ENCODE data around the gene EPHB4. TPM values are rescaled to one million over a fixed set of nuclear protein-coding genes. Genes with fewer than 3 reads are reported as not detected.
"Not testable (repeated sequence)": the region's sequence is repeated elsewhere in the genome, so short reads cannot be mapped to it uniquely, and the experiment has no call there.

Gene EPHB4
- total RNA-seq, 1 experiment from 2014 or later: 42.7 TPM

DNA sequence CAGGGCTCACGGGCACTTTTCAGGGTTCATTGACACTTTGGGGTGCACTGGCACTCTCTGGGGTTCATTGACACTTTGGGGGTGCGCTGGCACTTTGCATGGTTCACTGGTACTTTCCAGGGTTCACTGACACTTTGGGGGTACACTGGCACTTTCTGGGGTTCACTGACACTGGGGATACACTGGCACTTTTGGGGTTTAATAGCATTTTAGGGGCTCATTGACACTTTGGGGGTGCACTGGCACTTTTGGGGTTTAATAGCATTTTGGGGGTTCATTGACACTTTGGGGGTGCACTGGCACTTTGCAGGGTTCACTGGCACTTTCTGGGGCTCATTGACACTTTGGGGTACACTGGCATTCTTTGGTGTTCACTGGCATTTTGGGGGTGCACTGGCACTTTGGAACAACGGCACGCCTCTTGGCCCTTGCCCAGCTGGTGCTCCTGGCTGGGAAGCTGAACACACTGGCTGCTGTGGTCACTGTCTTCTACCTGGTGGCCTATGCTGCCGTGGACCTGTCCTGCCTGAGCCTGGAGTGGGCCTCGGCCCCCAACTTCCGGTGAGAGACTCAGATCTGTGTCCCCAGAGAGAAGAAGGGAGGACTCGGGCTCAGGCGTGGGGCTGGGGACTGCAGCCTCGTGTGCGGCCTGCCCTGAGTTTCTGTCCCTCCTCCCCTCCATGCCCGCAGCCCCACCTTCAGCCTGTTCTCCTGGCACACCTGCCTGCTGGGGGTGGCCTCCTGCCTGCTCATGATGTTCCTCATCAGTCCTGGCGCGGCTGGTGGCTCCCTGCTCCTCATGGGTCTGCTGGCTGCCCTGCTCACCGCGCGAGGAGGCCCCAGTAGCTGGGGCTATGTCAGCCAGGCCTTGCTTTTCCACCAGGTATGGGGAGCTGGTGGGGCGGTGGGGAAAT, 33.6 kb upstream of the EPHB4 start:
- Histone ChIP-seq H3K9me3 (no peaks in the 10 kb centered on the region), H3K36me3 (no peaks in the 10 kb centered on the region), H3K4me3 (no peak overlapping the region), H3K27me3 (no peaks in the 10 kb centered on the region)
- DNase-seq: no peak

DNA sequence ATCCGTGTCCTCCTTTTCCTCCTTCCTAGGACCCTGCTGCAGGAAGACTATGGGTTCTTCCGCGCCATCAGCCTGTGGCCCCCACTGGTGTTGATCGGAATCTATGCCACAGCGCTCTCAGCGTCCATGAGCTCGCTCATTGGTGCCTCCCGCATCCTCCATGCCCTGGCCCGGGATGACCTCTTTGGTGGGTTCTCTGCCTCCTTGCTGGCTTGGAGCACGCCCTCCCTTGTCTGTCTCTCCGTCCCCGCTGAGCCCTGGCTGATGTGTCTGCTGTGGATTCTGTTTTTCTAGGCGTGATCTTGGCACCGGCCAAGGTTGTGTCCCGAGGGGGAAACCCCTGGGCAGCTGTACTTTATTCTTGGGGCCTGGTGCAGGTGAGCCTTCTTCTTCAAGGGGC, 32.5 kb upstream of the EPHB4 start:
- Histone ChIP-seq H3K4me3 (no peak overlapping the region), H3K9me3 (no peaks in the 10 kb centered on the region), H3K27me3 (no peaks in the 10 kb centered on the region), H3K36me3 (no peaks in the 10 kb centered on the region)
- DNase-seq: no peak

DNA sequence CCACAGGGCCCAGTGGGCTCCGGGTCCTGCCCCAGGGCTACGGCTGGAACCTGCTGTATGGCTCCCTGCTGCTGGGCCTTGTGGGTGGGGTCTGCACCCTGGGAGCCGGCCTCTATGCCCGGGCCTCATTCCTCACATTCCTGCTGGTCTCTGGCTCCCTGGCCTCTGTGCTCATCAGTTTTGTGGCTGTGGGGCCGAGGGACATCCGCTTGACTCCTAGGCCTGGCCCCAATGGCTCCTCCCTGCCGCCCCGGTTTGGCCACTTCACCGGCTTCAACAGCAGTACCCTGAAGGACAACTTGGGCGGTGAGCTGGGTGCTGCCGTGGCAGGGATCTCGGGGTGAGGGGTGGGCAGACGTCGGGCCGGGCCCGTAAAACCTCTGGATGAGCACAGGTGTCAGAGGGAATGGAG, 29.6 kb upstream of the EPHB4 start:
- no peak overlapping the region for H3K4me3 ChIP-seq
- no peaks in the 10 kb centered on the region for H3K27me3 ChIP-seq
- DNase-seq: no peak
- H3K9me3 ChIP-seq: no peaks in the 10 kb centered on the region
- no peaks in the 10 kb centered on the region for H3K36me3 ChIP-seq

DNA sequence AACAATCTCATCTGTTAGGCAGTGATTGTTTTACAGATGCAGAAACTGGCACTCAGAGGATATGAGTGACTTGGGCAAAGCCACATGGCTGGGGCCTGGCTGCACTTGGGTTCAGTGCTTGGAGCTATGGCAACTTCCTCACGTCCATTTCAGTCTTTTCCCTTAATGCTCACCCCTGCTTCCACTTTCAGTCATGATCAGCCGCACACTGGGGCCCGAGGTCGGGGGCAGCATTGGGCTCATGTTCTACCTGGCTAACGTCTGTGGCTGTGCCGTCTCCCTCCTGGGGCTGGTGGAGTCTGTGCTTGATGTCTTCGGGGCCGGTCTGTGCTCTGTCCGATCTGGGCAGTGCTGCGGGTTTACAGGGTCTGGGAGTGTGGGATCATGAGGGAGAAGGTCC, 28.2 kb upstream of the EPHB4 start:
- H3K36me3 ChIP-seq: no peaks in the 10 kb centered on the region
- no peak overlapping the region for H3K4me3 ChIP-seq
- H3K27me3 ChIP-seq: no peaks in the 10 kb centered on the region
- no peak for DNase-seq
- H3K9me3 ChIP-seq: no peaks in the 10 kb centered on the region

DNA sequence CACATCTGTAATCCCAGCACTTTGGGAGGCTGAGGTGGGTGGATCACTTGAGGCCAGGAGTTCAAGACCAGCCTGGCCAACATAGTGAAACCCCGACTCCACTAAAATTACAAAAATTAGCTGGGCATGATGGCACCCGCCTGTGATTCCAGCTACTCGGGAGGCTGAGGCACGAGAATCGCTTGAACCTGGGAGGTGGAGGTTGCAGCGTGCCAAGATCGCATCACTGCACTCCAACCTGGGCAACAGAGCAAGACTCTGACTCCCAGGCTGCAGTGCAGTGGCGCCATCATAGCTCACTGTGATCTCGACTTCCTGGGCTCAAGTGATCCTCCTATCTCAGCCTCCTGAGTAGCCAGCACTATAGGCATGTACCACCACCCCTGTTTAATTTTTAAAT, 27.6 kb upstream of the EPHB4 start:
- not testable (repeated sequence) for DNase-seq, H3K36me3 ChIP-seq, H3K4me3 ChIP-seq, H3K27me3 ChIP-seq, H3K9me3 ChIP-seq

DNA sequence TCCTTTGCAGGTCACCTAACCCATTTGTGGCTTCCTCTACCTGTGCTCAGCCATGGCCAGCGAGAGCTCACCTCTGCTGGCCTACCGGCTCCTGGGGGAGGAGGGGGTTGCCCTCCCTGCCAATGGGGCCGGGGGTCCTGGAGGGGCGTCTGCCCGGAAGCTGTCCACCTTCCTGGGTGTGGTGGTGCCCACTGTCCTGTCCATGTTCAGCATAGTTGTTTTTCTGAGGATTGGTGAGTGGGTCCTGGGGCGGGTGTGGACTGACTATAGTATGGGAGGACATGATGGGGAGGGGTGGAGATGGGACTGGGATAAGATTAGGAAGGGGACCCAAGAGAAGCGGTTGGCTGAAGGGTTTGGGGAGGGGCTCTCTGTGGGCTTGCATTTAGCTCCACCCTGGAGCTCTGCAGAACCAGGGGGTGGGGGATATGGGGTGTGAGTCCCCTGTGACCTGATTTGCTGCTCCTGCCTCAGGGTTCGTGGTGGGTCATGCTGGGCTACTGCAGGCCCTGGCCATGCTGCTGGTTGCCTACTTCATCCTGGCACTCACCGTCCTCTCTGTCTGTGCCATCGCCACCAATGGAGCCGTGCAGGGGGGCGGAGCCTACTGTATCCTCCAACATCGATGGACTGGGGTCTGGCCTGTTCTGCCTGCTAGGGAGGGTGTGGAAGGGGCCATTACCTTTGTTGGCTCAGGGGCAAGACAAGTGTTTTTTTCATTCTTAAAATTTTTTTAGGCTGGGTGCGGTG, 27.0 kb upstream of the EPHB4 start:
- no peak for DNase-seq
- no peaks in the 10 kb centered on the region for H3K27me3 ChIP-seq

DNA sequence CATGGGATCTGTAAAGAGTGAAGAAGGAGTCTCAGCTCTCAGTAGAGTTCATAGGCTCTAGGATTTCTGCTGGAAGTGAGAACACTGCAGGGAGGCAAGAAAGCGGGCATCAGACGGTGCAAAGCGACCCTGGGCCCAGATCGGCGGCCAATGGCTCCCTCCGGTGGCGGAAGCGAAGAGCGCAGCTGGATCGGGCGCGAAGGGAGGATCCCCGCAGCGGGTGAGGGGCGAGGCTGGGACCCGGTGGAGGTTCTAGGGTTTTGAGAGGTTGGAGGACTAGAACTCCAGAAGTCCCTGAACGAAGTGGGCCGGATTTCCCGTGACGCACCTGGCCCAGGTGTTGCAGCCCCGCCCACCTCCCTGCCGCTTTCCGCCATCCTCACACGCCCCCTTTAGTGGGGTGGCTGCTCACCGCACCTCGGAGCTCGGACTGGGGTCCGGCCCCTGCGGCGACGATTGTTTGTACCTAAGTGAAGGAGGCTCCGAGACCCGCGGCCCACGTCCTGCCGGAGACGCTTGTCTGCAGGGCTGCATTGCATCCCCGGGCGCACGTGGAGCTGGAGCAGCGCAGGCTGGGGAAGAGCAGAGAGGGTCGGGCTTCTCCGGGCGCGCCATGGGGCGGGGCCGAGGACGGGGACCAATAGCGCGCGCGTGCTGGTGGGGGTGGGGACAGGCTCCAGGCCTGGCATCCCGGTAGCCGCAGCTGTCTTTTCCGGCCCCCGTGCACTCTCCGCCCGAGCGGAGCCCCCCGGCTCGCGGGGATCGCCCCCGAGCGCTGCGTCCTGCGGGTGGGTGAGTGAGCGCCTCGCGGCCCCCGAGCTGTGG, 24.9 kb upstream of the EPHB4 start, which contains the start of gene SLC12A9:
SLC12A9 (plus strand) TSS at position 666 of the 825 bp plus-strand sequence. CDS start 1,485 bp downstream, outside the sequence.
- peak within 1 kb of the TSS; percentile 72 for H3K4me3 ChIP-seq
- H3K27me3 ChIP-seq: no peaks in the 10 kb centered on the region
- peak; percentile 88 for DNase-seq

More for the DNA sequence above, 27.0 kb upstream of the EPHB4 start:
- Histone ChIP-seq H3K9me3 (no peaks in the 10 kb centered on the region), H3K36me3 (no peaks in the 10 kb centered on the region), H3K4me3 (no peak overlapping the region)

DNA sequence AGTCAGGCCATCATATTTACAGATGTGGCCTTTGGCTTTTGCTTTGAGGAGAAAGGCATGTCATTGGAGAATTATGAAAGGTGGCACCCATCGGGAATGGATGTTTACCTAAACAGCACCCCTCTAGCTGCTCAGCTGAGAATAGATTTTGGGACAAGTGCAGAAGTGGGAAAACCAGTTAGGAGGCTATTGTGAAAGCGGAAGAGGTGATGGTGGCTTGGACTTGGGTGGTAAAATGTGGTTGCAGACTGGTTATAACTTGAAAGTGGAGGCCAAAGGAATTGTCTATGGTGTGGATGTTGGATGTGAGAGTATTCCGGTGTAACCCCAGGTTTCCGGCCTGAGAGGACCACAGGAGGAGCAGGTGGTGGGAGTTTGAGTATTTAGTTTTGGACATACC, 20.0 kb upstream of the EPHB4 start:
- DNase-seq: no peak

More for the DNA sequence above, 24.9 kb upstream of the EPHB4 start, which contains the start of gene SLC12A9:
- Histone ChIP-seq H3K36me3 (no peaks in the 10 kb centered on the region), H3K9me3 (no peaks in the 10 kb centered on the region)

DNA sequence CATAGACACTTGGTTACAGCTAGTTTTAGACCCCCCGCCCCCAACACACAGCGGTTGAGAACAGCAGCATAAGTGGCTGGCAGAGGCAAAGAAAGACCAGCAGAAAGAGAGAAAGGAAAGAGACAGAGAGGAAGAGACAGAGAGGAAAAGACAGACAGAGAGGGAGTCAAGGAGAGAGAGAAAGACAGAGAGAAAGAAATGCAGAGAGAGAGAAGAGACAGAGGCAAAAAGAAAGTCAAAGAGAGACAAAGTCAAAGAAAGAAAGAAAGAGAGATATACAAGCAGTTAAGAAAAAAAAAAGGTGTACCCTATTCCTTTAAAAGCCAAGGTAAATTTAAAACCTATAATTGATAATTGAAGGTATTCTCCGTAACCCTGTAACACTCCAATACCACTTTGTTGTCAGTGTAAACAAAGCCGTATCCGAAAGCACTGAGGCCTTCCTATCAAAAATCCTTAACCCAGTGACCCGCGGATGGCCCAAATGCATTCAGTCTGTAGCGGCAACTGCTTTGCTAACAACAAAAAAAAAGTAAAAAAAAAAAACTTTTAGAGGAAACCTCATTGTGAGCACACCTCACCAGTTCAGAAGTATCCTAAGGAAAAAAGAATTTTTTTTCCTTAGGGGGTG, 13.3 kb upstream of the EPHB4 start:
- Histone ChIP-seq H3K36me3 (no peaks in the 10 kb centered on the region), H3K27me3 (no peaks in the 10 kb centered on the region), H3K4me3 (no peak overlapping the region), H3K9me3 (no peaks in the 10 kb centered on the region)
- no peak for DNase-seq

More for the DNA sequence above, 20.0 kb upstream of the EPHB4 start:
- H3K4me3 ChIP-seq: no peak overlapping the region
- no peaks in the 10 kb centered on the region for H3K27me3 ChIP-seq
- H3K36me3 ChIP-seq: no peaks in the 10 kb centered on the region
- H3K9me3 ChIP-seq: no peaks in the 10 kb centered on the region

DNA sequence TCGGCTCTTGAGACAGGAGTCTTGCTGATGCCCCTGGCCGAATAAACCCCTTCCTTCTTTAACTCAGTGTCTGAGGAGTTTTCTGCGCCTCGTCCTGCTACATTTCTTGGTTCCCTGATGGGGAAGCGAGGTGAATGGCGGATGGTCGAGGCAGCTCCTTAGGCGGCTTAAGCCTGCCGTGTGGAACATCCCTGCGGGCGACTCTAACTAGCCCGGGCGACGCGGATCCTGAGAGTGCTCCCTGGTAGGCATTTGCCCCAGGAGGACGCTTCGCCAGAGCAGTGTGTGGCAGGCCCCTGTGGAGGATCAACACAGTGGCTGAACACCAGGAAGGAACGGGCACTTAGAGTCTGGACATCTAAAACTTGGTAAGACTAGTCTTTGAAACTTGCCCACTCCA, 12.0 kb upstream of the EPHB4 start:
- DNase-seq: no peak
- Histone ChIP-seq H3K27me3 (no peaks in the 10 kb centered on the region), H3K4me3 (no peak overlapping the region), H3K9me3 (no peaks in the 10 kb centered on the region), H3K36me3 (no peaks in the 10 kb centered on the region)

DNA sequence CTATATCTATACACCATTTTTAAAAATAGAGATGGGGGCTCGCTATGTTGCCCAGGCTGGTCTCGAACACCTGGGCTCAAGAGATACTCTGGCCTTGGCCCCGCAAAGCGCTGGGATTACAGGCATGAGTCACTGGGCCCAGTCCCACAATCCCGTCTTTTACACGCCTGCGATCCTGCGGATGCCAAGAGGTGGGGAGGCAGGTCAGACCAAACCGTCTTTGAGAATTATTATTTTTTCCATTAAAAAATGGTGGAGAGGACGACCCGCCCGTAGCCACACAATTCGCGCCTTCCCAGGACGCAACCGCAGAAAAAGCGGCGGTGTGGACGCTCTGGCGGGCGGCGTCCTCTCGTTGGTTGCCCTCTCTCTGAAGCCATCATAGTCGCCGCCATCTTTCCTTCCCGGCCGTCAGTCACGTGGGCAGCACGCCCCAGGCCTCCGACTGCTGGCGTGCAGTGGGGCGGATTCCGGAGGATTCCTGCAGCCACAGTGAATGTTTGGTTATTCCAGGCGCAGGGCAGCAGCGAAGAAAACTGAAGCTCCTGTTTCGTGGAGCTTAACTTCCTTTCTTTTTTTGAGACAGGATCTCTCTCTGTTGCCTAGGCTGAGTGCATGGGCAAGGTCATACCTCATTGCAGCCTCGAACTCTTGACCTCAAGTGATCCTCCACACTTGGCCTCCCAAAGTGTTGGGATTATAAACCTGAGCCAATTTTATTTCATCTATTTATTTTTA, 9.9 kb upstream of the EPHB4 start:
- Histone ChIP-seq H3K9me3 (no peaks in the 10 kb centered on the region), H3K27me3 (no peaks in the 10 kb centered on the region), H3K4me3 (peak overlapping the region; percentile 31), H3K36me3 (no peaks in the 10 kb centered on the region)
- peak; percentile 75 for DNase-seq

DNA sequence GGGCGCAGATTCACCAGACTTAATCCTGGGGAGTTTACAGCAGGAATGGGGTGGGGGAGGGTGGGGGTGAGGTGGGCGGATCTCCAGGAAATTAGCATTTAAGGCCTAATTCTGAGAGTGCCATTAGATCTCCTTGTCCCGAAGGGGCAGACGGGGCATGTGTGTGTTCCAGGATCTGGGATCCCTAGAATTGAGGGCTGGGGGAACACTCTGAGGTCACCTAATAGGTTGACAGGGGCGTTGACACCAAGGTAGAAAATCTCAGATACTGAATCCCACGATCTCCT, 9.4 kb upstream of the EPHB4 start:
- no peaks in the 10 kb centered on the region for H3K27me3 ChIP-seq
- H3K36me3 ChIP-seq: no peaks in the 10 kb centered on the region
- no peak overlapping the region for H3K4me3 ChIP-seq
- DNase-seq: no peak
- H3K9me3 ChIP-seq: no peaks in the 10 kb centered on the region

DNA sequence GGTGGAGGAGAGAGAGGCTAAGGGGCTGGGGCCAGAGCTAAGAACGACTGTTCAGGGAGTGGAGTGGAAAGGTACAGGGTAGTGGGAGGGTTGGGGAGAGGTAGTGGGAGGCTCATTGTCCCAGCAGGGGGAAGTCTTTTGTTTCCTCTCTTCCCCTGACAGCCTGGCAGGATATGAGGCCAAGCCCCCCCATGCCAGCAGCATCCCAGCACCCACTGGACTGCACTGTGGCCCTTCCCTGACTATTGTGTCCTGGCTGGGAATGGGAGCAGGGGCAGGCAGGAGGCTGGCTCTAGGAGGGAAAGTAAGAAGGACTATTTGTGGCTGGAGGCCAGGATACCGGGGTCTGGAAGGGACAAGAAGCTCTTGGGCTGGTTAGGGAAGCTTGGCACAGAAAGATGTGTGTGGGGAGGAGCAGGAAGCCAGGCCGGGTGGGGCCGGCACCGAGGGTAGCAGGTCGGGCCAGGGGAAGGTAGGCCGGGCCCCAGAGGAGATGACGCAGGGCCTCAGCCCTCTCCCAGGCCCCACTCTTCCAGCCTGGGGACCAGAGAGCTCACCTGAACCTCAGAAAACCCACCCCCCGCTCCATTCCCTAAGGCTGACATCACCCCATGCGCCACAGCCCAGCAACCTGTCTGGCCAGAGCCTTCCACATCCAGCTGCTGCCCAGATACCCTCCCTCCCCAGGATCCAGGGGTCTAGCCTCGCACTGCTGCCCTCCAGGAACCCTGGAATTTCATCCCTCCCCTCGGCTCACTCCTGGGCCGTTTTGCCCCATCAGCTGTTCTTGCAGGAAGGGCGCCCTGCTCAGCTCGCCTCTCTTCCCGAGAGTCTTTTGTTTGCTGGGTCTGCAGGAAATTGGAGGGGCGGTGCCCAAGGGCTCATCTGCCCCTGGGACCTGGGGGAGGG, 8.8 kb upstream of the EPHB4 start:
- H3K27me3 ChIP-seq: no peaks in the 10 kb centered on the region
- no peaks in the 10 kb centered on the region for H3K9me3 ChIP-seq
- no peak for DNase-seq
- no peak overlapping the region for H3K4me3 ChIP-seq
- no peaks in the 10 kb centered on the region for H3K36me3 ChIP-seq

DNA sequence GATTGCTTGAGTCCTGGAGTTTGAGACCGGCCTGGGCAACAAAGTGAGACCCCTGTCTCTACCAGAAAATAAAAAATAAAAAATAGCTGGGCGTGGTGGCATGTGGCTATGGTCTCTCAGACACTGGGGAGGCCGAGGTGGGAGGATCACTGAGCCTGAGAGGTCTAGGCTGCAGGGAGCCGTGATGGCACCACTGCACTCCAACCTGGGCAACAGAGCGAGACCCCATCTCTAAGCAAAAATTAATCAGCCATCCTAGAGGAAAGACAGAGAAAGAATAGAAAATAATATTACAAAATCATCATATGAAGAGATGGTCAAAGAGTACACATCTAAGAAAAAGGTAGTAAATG, 4.9 kb upstream of the EPHB4 start:
- Histone ChIP-seq H3K4me3 (no peak overlapping the region), H3K27me3 (no peaks in the 10 kb centered on the region), H3K36me3 (no peaks in the 10 kb centered on the region), H3K9me3 (no peaks in the 10 kb centered on the region)
- DNase-seq: no peak

DNA sequence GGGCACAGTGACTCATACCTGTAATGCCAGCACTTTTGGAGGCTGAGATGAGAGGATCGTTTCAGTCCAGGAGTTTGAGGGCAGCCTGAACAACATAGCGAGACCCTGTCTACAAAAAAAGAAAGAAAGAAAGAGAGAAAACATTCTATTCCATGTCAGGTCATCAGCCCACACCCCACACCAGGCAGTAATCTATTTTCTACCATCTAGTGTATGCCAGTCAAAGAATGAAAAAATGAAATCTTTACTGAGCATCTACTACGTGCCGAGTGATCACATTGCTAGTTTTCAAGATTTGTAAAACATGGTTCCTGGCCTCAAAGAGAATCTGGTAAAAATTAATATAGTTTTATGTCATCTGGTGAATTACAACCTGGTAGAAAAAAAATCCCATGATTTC, 3.1 kb upstream of the EPHB4 start:
- no peak overlapping the region for H3K4me3 ChIP-seq
- H3K27me3 ChIP-seq: no peaks in the 10 kb centered on the region
- DNase-seq: no peak

More for the DNA sequence above, 3.1 kb upstream of the EPHB4 start:
- no peaks in the 10 kb centered on the region; the same call in 1 of the 2 replicates for H3K36me3 ChIP-seq
- H3K9me3 ChIP-seq: no peaks in the 10 kb centered on the region
